IPS-18c (cell line): ENCODE data around the gene UGCG.
"Not testable (repeated sequence)": the region's sequence is repeated elsewhere in the genome, so short reads cannot be mapped to it uniquely, and the experiment has no call there.

Source experiments
- H3K4me3 ChIP-seq: 2 replicates; pipeline ENCODE4 v1.7.0; 2013; ENCODE audit warnings: low read depth, mild to moderate bottlenecking, low read length, moderate library complexity; ENCODE audit not compliant: insufficient read depth
- H3K9me3 ChIP-seq: one replicate; pipeline ENCODE4 v1.6.1; 2013; ENCODE audit warnings: mild to moderate bottlenecking, low read length, moderate library complexity; ENCODE audit not compliant: control insufficient read depth, insufficient read depth

The UGCG gene

GRCh38 chr9:111937301-111937700 lies 40.7 kb downstream of the UGCG start:
- Histone ChIP-seq H3K4me3 (no peak overlapping the region), H3K9me3 (no peaks in the 10 kb centered on the region)

DNA sequence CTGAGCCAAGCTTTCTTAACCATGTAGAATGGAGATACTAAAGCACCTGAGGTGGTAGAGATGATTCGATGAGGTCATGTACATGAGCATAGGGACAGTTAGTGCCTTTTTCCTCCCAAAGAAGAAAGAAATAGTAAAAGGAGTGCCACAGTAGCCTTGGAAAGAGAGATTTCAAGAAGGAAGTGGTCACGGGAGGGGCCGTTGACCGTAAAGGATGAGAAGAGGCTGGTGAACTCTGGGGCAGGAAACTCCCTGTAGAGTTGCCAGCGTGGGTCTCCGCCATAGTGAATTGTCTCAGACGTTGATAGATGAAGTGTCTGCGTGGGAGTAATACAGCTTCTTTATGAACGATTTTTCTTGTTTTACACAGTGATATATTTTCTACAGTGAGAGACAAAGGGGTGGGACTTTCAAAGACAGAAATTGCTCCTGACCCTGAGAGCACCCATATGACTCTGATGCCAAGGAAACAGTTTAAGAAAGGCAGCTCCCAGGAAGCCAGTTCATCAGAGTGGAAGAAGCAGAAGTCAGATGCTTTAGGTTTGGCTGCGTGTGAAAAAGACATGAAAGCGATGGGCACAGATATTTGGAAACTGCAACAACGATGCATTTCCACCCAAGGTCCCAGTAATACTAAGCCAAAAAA lies 41.3 kb downstream of the UGCG start:
- H3K4me3 ChIP-seq, result no peak overlapping the region
- H3K9me3 ChIP-seq, result no peaks in the 10 kb centered on the region

DNA sequence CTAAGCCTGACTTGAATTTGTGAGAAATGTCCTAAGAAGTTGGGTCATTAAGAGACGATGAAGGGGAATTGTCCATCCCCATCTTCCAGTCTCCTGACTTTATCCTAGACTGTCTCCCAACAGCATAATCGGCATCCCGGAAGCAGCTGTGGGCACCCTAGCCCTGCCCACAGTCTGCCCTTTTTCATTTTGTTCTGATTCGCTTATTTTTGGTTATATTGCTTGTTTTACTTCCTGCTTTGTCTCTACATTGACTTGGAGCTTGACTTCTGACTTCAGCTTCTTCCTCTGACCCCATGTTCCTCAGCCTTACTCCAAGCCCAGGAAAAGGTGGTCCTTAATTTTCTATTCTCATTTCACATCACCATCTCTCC lies 41.8 kb downstream of the UGCG start:
- Histone ChIP-seq H3K9me3 (no peaks in the 10 kb centered on the region), H3K4me3 (no peak overlapping the region)

DNA sequence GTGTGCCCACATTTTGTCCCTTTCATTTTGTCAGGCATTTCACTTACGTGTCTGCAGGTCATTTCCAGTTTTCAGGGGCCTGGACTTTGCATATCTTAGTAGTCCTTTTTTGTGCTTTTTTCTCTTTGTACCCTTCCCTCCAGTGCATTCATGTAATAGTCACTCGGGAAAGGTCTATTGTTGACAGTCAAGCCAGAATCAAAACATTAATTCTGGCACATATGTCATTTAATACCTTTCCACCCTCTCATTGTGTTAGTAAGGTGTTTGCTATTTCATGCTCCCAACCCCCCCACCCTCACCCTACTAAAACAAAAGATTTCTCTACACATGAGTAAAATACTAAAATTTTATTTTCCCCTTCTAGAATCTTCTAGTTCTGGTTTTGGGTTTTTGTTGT lies 42.7 kb downstream of the UGCG start:
- Histone ChIP-seq H3K4me3 (no peak overlapping the region), H3K9me3 (no peaks in the 10 kb centered on the region)

DNA sequence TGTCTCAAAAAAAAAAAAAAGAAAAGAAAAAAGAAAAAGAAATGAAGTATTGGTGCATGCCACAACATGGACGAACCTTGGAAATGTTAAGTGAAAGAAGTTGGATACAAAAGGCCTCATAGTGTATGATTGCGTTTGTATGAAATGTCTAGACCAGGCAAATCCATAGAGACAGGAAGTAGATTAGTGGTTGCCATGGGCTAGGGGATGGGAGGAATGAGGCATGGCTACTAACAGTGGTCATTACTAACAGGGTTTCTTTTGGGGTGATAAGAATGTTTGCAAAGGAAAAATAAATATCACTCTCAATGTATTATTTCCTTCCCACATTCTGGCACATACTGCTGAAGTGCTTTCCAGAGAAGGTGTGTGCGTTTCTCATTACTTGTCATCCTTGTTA lies 44.1 kb downstream of the UGCG start:
- Histone ChIP-seq H3K9me3 (no peaks in the 10 kb centered on the region), H3K4me3 (no peak overlapping the region)

DNA sequence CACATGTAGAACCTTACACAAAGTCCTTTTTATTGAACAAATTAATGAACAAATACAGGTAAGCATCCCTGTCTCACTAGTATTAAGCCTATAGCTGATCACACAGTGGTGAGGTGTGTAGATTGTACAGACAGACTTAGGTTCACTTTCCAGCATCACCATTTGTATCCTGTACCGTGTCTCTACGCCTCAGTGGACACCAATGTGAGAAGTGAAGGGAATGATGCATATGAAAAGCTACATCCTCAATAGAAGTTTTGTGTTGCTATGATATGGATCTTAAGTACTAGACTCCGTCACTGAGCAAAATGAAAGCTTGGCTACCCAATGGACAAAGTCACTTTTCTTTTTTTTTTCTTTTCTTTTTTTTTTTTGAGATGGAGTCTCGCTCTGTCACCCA lies 46.6 kb downstream of the UGCG start:
- H3K4me3 ChIP-seq, result no peak overlapping the region

GRCh38 chr9:111943746-111944145 lies 47.1 kb downstream of the UGCG start:
- Histone ChIP-seq H3K4me3 (no peak overlapping the region), H3K9me3 (no peaks in the 10 kb centered on the region)

More for the DNA sequence above, 46.6 kb downstream of the UGCG start:
- no peaks in the 10 kb centered on the region for H3K9me3 ChIP-seq

DNA sequence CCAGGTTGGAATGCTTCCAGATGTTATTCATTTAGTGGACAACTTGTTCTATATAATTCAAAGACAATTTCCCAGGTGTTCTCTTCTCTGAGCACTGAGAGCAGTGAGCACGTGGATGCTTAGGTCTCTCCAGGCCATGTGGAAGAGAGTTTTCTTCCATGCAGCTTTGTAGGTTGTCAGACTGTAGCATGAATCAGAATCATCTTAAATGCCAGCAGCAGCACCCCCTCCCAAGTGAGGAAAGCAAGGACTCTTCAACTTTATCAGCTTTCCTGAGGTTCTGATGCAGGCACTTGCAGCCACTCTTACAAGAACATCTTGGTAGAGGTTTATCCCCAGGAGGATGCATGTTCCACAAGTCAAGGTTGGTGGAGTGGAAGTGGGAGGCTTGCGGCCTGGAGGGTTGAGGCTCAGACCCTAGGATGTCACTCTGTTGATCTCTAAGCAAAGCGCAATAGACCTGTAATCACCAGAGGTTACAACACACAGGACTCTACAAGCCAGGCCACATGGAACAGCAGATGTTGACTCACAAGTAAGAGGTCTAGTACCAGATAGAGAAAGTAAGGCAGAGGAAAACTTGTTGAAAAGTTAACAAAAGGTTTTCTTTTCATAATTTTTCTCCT lies 47.7 kb downstream of the UGCG start:
- no peak overlapping the region for H3K4me3 ChIP-seq
- H3K9me3 ChIP-seq, result no peaks in the 10 kb centered on the region

GRCh38 chr9:111945216-111945615 lies 48.6 kb downstream of the UGCG start:
- Histone ChIP-seq H3K9me3 (no peaks in the 10 kb centered on the region), H3K4me3 (no peak overlapping the region)

DNA sequence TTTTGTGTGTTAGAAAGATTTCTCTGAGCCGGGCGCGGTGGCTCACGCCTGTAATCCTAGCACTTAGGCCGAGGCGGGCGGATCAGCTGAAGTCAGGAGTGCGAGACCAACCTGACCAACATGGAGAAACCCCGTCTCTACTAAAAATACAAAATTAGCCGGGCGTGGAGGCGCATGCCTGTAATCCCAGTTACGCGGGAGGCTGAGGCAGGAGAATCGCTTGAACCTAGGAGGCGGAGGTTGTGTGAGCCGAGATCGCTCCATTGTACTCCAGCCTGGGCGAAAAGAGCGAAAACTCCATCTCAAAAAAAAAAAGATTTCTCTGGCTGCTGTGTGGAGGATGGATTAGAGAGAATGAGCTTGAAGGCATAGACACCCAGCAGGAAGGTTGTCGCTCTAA lies 51.5 kb downstream of the UGCG start:
- not testable (repeated sequence) for H3K9me3 ChIP-seq, H3K4me3 ChIP-seq

- Histone ChIP-seq H3K4me3 (no peak overlapping the region), H3K9me3 (no peaks in the 10 kb centered on the region)
Observed at GRCh38 chr9:111948951-111949350, 52.3 kb downstream of the UGCG start.

GRCh38 chr9:111949919-111950318 lies 53.3 kb downstream of the UGCG start:
- Histone ChIP-seq H3K4me3 (no peak overlapping the region), H3K9me3 (no peaks in the 10 kb centered on the region)

DNA sequence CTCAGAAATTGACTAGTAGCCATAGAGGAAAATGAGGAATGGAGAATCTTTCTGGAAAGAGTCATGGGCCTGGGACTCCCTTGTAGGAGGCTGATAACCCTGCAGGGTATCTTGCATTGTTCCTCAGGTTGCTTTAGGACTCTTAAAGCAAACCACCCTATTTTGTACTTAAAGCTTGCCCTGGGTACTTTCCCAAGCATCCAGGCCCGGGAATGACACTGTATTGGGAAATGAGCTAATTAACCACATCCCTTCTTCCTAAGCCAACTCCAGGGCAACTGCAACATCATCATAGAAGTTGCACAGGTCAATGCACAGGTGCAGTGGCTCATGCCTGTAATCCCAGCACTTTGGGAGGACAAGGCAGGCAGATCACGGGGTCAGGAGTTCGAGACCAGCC lies 55.9 kb downstream of the UGCG start:
- Histone ChIP-seq H3K4me3 (no peak overlapping the region), H3K9me3 (no peaks in the 10 kb centered on the region)

- H3K9me3 ChIP-seq, result no peaks in the 10 kb centered on the region
- H3K4me3 ChIP-seq, result no peak overlapping the region
Observed at GRCh38 chr9:111953444-111953843, 56.8 kb downstream of the UGCG start.

- H3K9me3 ChIP-seq, result no peaks in the 10 kb centered on the region
Observed at GRCh38 chr9:111955048-111955447, 58.4 kb downstream of the UGCG start.

GRCh38 chr9:111957856-111958631 lies 61.4 kb downstream of the UGCG start:
- H3K4me3 ChIP-seq, result no peak overlapping the region
- H3K9me3 ChIP-seq, result no peaks in the 10 kb centered on the region

More at GRCh38 chr9:111955048-111955447, 58.4 kb downstream of the UGCG start:
- H3K4me3 ChIP-seq, result no peak overlapping the region

GRCh38 chr9:111959468-111960359 lies 63.1 kb downstream of the UGCG start:
- Histone ChIP-seq H3K4me3 (no peak overlapping the region), H3K9me3 (no peaks in the 10 kb centered on the region)
